ENCODE results near the gene POGLUT2. TPM values are rescaled to one million over a fixed set of nuclear protein-coding genes. Genes with fewer than 3 reads are reported as not detected.

POGLUT2 gene
- total RNA-seq, 2 experiments from 2014 or later: not detected

- no peaks in the 10 kb centered on the region for H3K27me3 Mint-ChIP-seq
- intact Hi-C loops (cut with DNase I, micrococcal nuclease): no loop called here
- no peak overlapping the region for H3K27ac Mint-ChIP-seq
- CTCF ChIA-PET: interaction anchor here (1.4 kb wide), 1 partner anchor 11 kb away, joined by 4 read pairs; no protein-coding TSS in a partner anchor
- no peak overlapping the region for H3K27ac ChIP-seq (ENCODE audit: low read depth in 1 of 2, low read length in 2 of 2)
- peaks cover 4% of the 10 kb centered on the region for H3K36me3 ChIP-seq (ENCODE audit: insufficient read depth, low read length)
- no peaks in the 10 kb centered on the region for H3K9me3 ChIP-seq (ENCODE audit: control insufficient read depth in 1 of 2, insufficient read depth in 1 of 2, low read length in 2 of 2)
- no peaks in the 10 kb centered on the region for H3K9me3 Mint-ChIP-seq
- H3K4me3 ChIP-seq (ENCODE audit: low read length): no peak overlapping the region
- no peak overlapping the region for H3K4me3 Mint-ChIP-seq
- no peaks in the 10 kb centered on the region for H3K4me1 Mint-ChIP-seq (ENCODE audit: low read depth)
- DNase-seq (no peak), ATAC-seq (ENCODE audit: poor library complexity) (no peak)
- POLR2A ChIA-PET: no interaction called here
- TF ChIP-seq CTCF (IDR thresholded peaks at IDR 0.05): no peak
- no peaks in the 10 kb centered on the region for H3K4me1 ChIP-seq (ENCODE audit: insufficient read depth, low read length)
- H3K36me3 Mint-ChIP-seq (ENCODE audit: low read depth): peaks cover 10% of the 10 kb centered on the region
- no peaks in the 10 kb centered on the region for H3K27me3 ChIP-seq (ENCODE audit: control insufficient read depth in 1 of 2, insufficient read depth in 2 of 2, low read length in 2 of 2)
Observed at GRCh38 chr13:102836471-102836870, 37.7 kb upstream of the POGLUT2 start.

GRCh38 chr13:102830646-102831045 is 31.9 kb upstream of the POGLUT2 start:
- Histone ChIP-seq H3K4me3 (ENCODE audit: low read length) (no peak overlapping the region), H3K9me3 (ENCODE audit: control insufficient read depth in 1 of 2, insufficient read depth in 1 of 2, low read length in 2 of 2) (no peaks in the 10 kb centered on the region), H3K27me3 (ENCODE audit: control insufficient read depth in 1 of 2, insufficient read depth in 2 of 2, low read length in 2 of 2) (no peaks in the 10 kb centered on the region), H3K36me3 (ENCODE audit: insufficient read depth, low read length) (peaks cover 1% of the 10 kb centered on the region), H3K27ac (ENCODE audit: low read depth in 1 of 2, low read length in 2 of 2) (no peak overlapping the region), H3K4me1 (ENCODE audit: insufficient read depth, low read length) (no peaks in the 10 kb centered on the region)
- TF ChIP-seq CTCF (IDR thresholded peaks at IDR 0.05): no peak
- H3K4me1 Mint-ChIP-seq (ENCODE audit: low read depth): no peaks in the 10 kb centered on the region
- no peak overlapping the region for H3K4me3 Mint-ChIP-seq
- DNase-seq (no peak), ATAC-seq (ENCODE audit: poor library complexity) (no peak)
- ChIA-PET POLR2A (interaction anchor here (0.5 kb wide), 1 partner anchor 1097 kb away, joined by 3 read pairs; no protein-coding TSS in a partner anchor), CTCF (no interaction called here)
- H3K36me3 Mint-ChIP-seq (ENCODE audit: low read depth): peaks cover 10% of the 10 kb centered on the region
- no peak overlapping the region for H3K27ac Mint-ChIP-seq
- intact Hi-C loops (cut with DNase I, micrococcal nuclease): no loop called here
- no peaks in the 10 kb centered on the region for H3K27me3 Mint-ChIP-seq
- no peaks in the 10 kb centered on the region for H3K9me3 Mint-ChIP-seq

- POLR2A ChIA-PET: no interaction called here
- no peaks in the 10 kb centered on the region for H3K9me3 Mint-ChIP-seq
- H3K36me3 ChIP-seq (ENCODE audit: insufficient read depth, low read length): peaks cover 10% of the 10 kb centered on the region
- H3K27ac ChIP-seq (ENCODE audit: low read depth in 1 of 2, low read length in 2 of 2): no peak overlapping the region
- H3K9me3 ChIP-seq (ENCODE audit: control insufficient read depth in 1 of 2, insufficient read depth in 1 of 2, low read length in 2 of 2): no peaks in the 10 kb centered on the region
- H3K4me3 Mint-ChIP-seq: no peak overlapping the region
- no peaks in the 10 kb centered on the region for H3K27me3 Mint-ChIP-seq
- no peaks in the 10 kb centered on the region for H3K4me1 Mint-ChIP-seq (ENCODE audit: low read depth)
- DNase-seq (no peak), ATAC-seq (ENCODE audit: poor library complexity) (no peak)
- no peak for TF ChIP-seq CTCF (IDR thresholded peaks at IDR 0.05)
- no peak overlapping the region for H3K27ac Mint-ChIP-seq
- intact Hi-C loops (cut with DNase I, micrococcal nuclease): no loop called here
- H3K27me3 ChIP-seq (ENCODE audit: control insufficient read depth in 1 of 2, insufficient read depth in 2 of 2, low read length in 2 of 2): no peaks in the 10 kb centered on the region
- CTCF ChIA-PET: no interaction called here
- H3K36me3 Mint-ChIP-seq (ENCODE audit: low read depth): peaks cover 15% of the 10 kb centered on the region
- no peak overlapping the region for H3K4me3 ChIP-seq (ENCODE audit: low read length)
- H3K4me1 ChIP-seq (ENCODE audit: insufficient read depth, low read length): no peaks in the 10 kb centered on the region
Observed at GRCh38 chr13:102825921-102826706, 27.3 kb upstream of the POGLUT2 start.
